ENCODE measurements around the gene LCOR. TPM values are rescaled to one million over a fixed set of nuclear protein-coding genes. Genes with fewer than 3 reads are reported as not detected.
A peak's percentile ranks its signal among the peaks of the same experiment; 100 is the strongest.

Gene LCOR
- total and polyA plus RNA-seq, 2 experiments from 2014 or later = 13.7 to 22.2 TPM

GRCh38 chr10:96971324-96971723 is 139.2 kb downstream of the LCOR start:
- no peaks in the 10 kb centered on the region for H3K9me3 ChIP-seq (ENCODE audit: low read depth)
- DNase-seq (ENCODE audit: low read depth in 1 of 2, low spot score in 1 of 2) = peak in 1 of 2 donors; percentile 22
- no peaks in the 10 kb centered on the region for H3K4me1 ChIP-seq (ENCODE audit: low read depth)
- H3K27ac ChIP-seq = no peak overlapping the region
- no peak overlapping the region for H3K4me3 ChIP-seq
- no peaks in the 10 kb centered on the region for H3K36me3 ChIP-seq
- no peaks in the 10 kb centered on the region for H3K27me3 ChIP-seq
- no peak for TF ChIP-seq CTCF (IDR thresholded peaks at IDR 0.05; ENCODE audit: low read depth, low read length)

GRCh38 chr10:96972264-96972663 is 140.2 kb downstream of the LCOR start:
- Histone ChIP-seq H3K27me3 (no peaks in the 10 kb centered on the region), H3K36me3 (no peaks in the 10 kb centered on the region), H3K9me3 (ENCODE audit: low read depth) (no peaks in the 10 kb centered on the region), H3K4me3 (no peak overlapping the region), H3K27ac (no peak overlapping the region), H3K4me1 (ENCODE audit: low read depth) (no peaks in the 10 kb centered on the region)
- no peak for TF ChIP-seq CTCF (IDR thresholded peaks at IDR 0.05; ENCODE audit: low read depth, low read length)
- no peak for DNase-seq (ENCODE audit: low read depth in 1 of 2, low spot score in 1 of 2)

- Histone ChIP-seq H3K27ac (no peak overlapping the region), H3K36me3 (no peaks in the 10 kb centered on the region), H3K9me3 (ENCODE audit: low read depth) (no peaks in the 10 kb centered on the region), H3K4me3 (no peak overlapping the region), H3K27me3 (no peaks in the 10 kb centered on the region), H3K4me1 (ENCODE audit: low read depth) (no peaks in the 10 kb centered on the region)
- peak in 1 of 2 donors; percentile 8 for DNase-seq (ENCODE audit: low read depth in 1 of 2, low spot score in 1 of 2)
- no peak for TF ChIP-seq CTCF (IDR thresholded peaks at IDR 0.05; ENCODE audit: low read depth, low read length)
Measured at GRCh38 chr10:96973809-96974747, 142.0 kb downstream of the LCOR start.

GRCh38 chr10:96975136-96975535 is 143.0 kb downstream of the LCOR start:
- DNase-seq (ENCODE audit: low read depth in 1 of 2, low spot score in 1 of 2) = no peak
- Histone ChIP-seq H3K4me3 (no peak overlapping the region), H3K27ac (no peak overlapping the region), H3K27me3 (no peaks in the 10 kb centered on the region), H3K36me3 (no peaks in the 10 kb centered on the region), H3K9me3 (ENCODE audit: low read depth) (no peaks in the 10 kb centered on the region), H3K4me1 (ENCODE audit: low read depth) (no peaks in the 10 kb centered on the region)
- no peak for TF ChIP-seq CTCF (IDR thresholded peaks at IDR 0.05; ENCODE audit: low read depth, low read length)

- H3K4me3 ChIP-seq = no peak overlapping the region
- no peak overlapping the region for H3K27ac ChIP-seq
- H3K9me3 ChIP-seq (ENCODE audit: low read depth) = no peaks in the 10 kb centered on the region
- TF ChIP-seq CTCF (IDR thresholded peaks at IDR 0.05; ENCODE audit: low read depth, low read length) = no peak
- peaks cover 4% of the 10 kb centered on the region for H3K36me3 ChIP-seq
- H3K27me3 ChIP-seq = no peaks in the 10 kb centered on the region
- DNase-seq (ENCODE audit: low read depth in 1 of 2, low spot score in 1 of 2) = no peak
- H3K4me1 ChIP-seq (ENCODE audit: low read depth) = no peaks in the 10 kb centered on the region
Measured at GRCh38 chr10:96978621-96979154, 146.6 kb downstream of the LCOR start.

Measured in cardiac muscle cell (in vitro differentiated cells and primary cell).